ENCODE measurements around the gene NDUFAF2.
"Not testable (repeated sequence)": the region's sequence is repeated elsewhere in the genome, so short reads cannot be mapped to it uniquely, and the experiment has no call there.

NDUFAF2 gene

DNA sequence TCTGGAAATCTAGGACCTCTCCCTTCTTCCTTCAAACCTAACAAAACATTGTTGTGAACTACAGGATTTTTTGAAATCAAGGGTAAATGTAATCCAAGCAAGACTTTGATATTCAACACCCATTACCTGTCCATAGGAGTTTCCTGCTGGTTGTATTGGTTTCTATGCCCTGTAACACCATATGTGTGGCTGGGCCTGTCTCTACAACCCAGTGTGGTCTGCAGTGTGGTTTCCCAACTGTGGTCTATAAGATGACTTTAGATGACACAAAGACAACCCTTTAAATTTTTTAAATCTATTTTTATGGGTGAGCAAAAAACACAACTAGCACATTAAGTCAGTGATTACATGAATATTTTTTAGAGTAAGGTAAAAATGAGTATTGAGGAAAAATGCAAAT lies 124.1 kb downstream of the NDUFAF2 start:
- H3K4me3 Mint-ChIP-seq: no peak overlapping the region
- H3K36me3 Mint-ChIP-seq (ENCODE audit: insufficient read depth): no peaks in the 10 kb centered on the region
- no peaks in the 10 kb centered on the region for H3K9me3 Mint-ChIP-seq
- ATAC-seq (replicated peaks; ENCODE audit: extremely low read depth, poor library complexity, severe bottlenecking): no peak
- H3K27ac Mint-ChIP-seq (ENCODE audit: low read depth): no peak overlapping the region
- peaks cover 16% of the 10 kb centered on the region for H3K4me1 Mint-ChIP-seq
- no peaks in the 10 kb centered on the region for H3K27me3 Mint-ChIP-seq
- DNase-seq (ENCODE audit: low spot score in 2 of 2): no peak

DNA sequence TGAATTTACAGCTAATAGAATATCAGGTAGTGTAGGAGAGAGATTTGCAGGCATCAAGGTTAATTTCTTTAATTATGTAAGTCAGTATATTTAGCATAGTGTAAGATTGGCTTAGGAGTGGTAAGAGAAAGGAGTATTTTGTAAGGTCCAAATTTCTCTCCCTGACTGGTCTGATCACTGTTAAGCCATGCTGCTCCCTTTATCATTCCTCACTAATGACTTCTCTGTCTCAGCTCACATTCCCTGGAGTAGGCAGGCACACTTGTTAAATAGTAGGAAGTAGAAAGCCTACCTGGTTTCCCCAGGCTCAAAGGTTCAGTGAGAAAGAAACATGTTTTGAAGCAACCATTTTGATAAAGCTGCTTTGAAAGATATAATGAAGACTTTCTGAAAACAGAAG lies 126.5 kb downstream of the NDUFAF2 start:
- no peak overlapping the region for H3K27ac Mint-ChIP-seq (ENCODE audit: low read depth)
- no peak for ATAC-seq (replicated peaks; ENCODE audit: extremely low read depth, poor library complexity, severe bottlenecking)
- H3K4me3 Mint-ChIP-seq: no peak overlapping the region
- no peaks in the 10 kb centered on the region for H3K27me3 Mint-ChIP-seq
- DNase-seq (ENCODE audit: low spot score in 2 of 2): no peak
- H3K36me3 Mint-ChIP-seq (ENCODE audit: insufficient read depth): no peaks in the 10 kb centered on the region
- H3K9me3 Mint-ChIP-seq: no peaks in the 10 kb centered on the region
- H3K4me1 Mint-ChIP-seq: peaks cover 16% of the 10 kb centered on the region

DNA sequence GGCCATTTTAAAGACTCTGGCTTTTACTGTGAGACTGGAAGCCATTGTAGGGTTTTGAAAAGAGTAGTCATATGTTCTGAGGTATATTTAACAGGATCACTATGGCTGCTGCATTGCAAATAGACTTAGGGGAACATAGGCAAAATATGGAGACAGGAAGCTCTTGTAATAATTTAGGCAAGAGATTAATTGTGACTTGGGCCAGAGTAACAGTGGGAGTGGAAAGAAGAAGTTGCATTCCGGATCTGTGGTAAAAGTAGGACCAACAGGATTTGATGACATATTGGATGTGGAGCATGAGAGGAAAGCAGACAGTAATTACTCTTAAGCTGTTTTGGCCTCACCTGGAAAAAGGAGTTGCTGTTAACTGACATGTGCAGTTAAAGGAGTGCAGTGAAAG lies 131.6 kb downstream of the NDUFAF2 start:
- H3K27me3 Mint-ChIP-seq: no peaks in the 10 kb centered on the region
- H3K4me1 Mint-ChIP-seq: no peaks in the 10 kb centered on the region
- H3K27ac Mint-ChIP-seq (ENCODE audit: low read depth): no peak overlapping the region
- no peak for ATAC-seq (replicated peaks; ENCODE audit: extremely low read depth, poor library complexity, severe bottlenecking)
- DNase-seq (ENCODE audit: low spot score in 2 of 2): no peak
- no peak overlapping the region for H3K4me3 Mint-ChIP-seq
- no peaks in the 10 kb centered on the region for H3K9me3 Mint-ChIP-seq
- H3K36me3 Mint-ChIP-seq (ENCODE audit: insufficient read depth): no peaks in the 10 kb centered on the region

DNA sequence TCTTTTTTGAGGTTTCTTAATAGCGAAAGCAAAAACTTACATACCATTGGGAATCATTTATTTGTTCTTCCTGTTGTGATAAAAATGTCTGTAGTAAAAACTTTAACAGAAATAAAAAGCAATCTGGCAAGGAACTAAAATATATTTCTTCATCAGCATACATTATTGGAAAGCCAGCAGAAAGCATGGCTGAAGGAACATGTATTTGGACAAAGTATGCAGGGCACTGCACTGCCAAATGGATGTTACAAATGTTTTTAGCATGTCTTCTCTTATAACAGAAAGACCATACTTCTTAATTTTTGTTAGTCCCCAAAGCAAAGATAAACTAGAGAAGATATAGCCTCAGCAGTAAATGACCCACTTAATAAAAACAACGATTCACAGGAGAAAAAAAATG lies 136.7 kb downstream of the NDUFAF2 start:
- Mint-ChIP-seq H3K36me3 (ENCODE audit: insufficient read depth) (no peaks in the 10 kb centered on the region), H3K27me3 (no peaks in the 10 kb centered on the region), H3K27ac (ENCODE audit: low read depth) (no peak overlapping the region), H3K4me1 (no peaks in the 10 kb centered on the region), H3K9me3 (no peaks in the 10 kb centered on the region), H3K4me3 (no peak overlapping the region)
- DNase-seq (ENCODE audit: low spot score in 2 of 2): no peak
- no peak for ATAC-seq (replicated peaks; ENCODE audit: extremely low read depth, poor library complexity, severe bottlenecking)

DNA sequence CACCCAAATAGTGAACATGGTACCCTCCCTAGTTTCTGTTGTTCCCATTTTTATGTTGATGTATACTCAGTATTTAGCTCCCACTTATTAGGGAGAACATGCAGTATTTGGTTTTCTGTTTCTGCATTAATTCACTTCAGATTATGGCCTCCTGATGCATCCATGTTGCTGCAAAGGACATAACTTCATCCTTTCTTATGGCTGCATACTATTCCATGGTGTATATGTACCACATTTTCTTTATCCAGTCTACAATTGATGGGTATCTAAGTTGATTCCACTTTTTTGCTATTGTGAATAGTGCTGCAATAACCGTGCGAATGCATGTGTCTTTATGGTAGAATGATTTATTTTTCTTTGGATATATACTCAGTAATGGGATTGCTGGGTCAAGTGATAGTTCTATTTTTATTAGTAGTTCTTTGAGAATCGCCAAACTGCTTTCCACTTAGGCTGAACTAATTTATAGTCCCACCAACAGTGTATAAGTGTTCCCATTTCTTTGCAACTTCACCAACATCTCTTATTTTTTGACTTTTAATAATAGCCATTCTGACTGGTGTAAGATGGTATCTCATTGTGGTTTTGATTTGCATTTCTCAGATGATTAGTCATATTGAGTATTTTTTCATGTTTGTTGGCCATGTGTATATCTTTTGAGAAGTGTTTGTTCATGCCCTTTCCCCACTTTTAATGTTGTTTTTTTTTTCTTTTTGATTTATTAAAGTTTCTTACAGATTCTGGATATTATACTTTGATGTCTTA lies 137.7 kb downstream of the NDUFAF2 start:
- DNase-seq (ENCODE audit: low spot score in 2 of 2) (no peak), ATAC-seq (replicated peaks; ENCODE audit: extremely low read depth, poor library complexity, severe bottlenecking) (no peak)
- Mint-ChIP-seq H3K9me3 (no peaks in the 10 kb centered on the region), H3K4me3 (no peak overlapping the region), H3K4me1 (no peaks in the 10 kb centered on the region), H3K27ac (ENCODE audit: low read depth) (no peak overlapping the region), H3K36me3 (ENCODE audit: insufficient read depth) (no peaks in the 10 kb centered on the region), H3K27me3 (no peaks in the 10 kb centered on the region)

DNA sequence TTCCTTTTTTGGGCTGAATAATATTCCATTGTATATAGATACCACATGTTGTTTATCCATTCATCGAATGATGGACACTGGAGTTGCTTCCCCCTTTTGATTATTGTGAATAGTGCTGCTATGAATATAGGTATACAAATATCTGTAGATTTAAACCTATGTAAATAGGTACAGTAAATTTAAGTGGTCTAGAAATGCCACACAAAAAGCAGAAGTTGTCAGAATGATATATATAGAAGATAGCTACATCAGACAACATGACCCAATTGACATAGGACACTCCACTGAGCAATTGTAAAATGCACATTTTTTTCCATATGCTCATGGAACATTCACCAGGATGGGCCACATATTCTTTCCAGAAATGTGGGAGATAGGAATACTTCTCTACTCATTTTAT lies 139.7 kb downstream of the NDUFAF2 start:
- Mint-ChIP-seq H3K4me3 (no peak overlapping the region), H3K9me3 (no peaks in the 10 kb centered on the region), H3K27me3 (no peaks in the 10 kb centered on the region), H3K27ac (ENCODE audit: low read depth) (no peak overlapping the region), H3K36me3 (ENCODE audit: insufficient read depth) (no peaks in the 10 kb centered on the region), H3K4me1 (no peaks in the 10 kb centered on the region)
- DNase-seq (ENCODE audit: low spot score in 2 of 2) (no peak), ATAC-seq (replicated peaks; ENCODE audit: extremely low read depth, poor library complexity, severe bottlenecking) (no peak)

DNA sequence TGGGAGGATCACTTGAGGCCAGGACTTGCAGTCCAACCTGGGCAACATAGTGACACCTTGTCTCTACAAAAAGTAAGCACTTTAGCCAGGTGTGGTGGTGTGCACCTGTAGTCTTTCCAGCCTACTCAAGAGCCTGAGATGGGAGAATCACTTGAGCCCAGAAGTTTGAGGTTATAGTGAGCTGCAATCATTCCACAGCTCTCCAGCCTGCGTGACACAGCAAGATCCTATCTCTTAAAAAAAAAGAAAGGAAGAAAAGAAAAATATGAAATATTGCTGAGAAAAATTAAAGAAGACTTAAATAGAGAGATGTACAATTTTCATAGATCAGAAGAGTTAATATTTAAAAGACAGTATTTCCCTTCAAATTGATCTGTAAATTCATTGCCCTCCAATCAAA lies 140.9 kb downstream of the NDUFAF2 start:
- no peak for ATAC-seq (replicated peaks; ENCODE audit: extremely low read depth, poor library complexity, severe bottlenecking)
- no peaks in the 10 kb centered on the region for H3K27me3 Mint-ChIP-seq
- no peak for DNase-seq (ENCODE audit: low spot score in 2 of 2)
- no peaks in the 10 kb centered on the region for H3K4me1 Mint-ChIP-seq
- no peaks in the 10 kb centered on the region for H3K36me3 Mint-ChIP-seq (ENCODE audit: insufficient read depth)
- no peak overlapping the region for H3K27ac Mint-ChIP-seq (ENCODE audit: low read depth)
- no peak overlapping the region for H3K4me3 Mint-ChIP-seq
- no peaks in the 10 kb centered on the region for H3K9me3 Mint-ChIP-seq

DNA sequence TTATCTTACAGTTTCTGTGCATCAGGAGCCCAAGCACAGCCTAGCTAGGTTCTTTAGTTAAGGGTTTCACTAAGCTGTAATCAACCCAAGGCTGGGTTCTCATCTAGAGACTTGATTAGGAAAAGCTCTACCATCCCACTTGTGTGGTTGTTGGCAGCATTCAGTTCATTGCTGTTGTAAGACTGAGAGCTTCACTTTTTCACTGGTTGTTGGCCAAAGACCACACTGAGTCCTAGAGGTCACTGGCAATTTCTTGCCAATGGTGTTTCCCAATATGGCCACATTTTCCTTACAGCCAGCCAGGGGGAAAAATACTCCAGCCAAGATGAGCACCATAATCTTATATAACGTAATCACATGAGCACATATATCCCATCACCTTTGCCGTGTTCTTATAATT lies 142.9 kb downstream of the NDUFAF2 start:
- Mint-ChIP-seq H3K9me3 (no peaks in the 10 kb centered on the region), H3K27me3 (no peaks in the 10 kb centered on the region), H3K4me1 (no peaks in the 10 kb centered on the region), H3K4me3 (no peak overlapping the region), H3K36me3 (ENCODE audit: insufficient read depth) (no peaks in the 10 kb centered on the region), H3K27ac (ENCODE audit: low read depth) (no peak overlapping the region)
- ATAC-seq (replicated peaks; ENCODE audit: extremely low read depth, poor library complexity, severe bottlenecking): no peak
- DNase-seq (ENCODE audit: low spot score in 2 of 2): no peak

DNA sequence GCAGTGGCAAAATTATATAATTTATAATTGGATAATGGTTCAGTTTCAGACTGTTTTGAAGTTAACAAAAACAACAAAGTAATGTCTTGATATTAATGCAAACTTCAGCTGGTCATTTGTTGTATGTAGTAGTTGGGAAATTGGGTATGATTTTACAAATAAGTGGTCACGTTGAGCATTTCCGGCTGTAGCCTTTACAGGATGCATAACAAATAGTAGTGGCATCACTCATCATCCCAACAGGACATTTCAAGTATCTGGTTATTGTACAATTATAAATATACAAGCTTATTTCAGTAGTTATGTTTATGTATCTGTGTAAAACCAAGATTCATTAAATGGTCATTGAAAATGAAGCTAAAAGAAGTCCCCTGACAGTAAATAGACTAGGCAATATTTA lies 144.3 kb downstream of the NDUFAF2 start:
- Mint-ChIP-seq H3K4me1 (no peaks in the 10 kb centered on the region), H3K27ac (ENCODE audit: low read depth) (no peak overlapping the region), H3K4me3 (no peak overlapping the region), H3K36me3 (ENCODE audit: insufficient read depth) (no peaks in the 10 kb centered on the region), H3K9me3 (no peaks in the 10 kb centered on the region), H3K27me3 (no peaks in the 10 kb centered on the region)
- DNase-seq (ENCODE audit: low spot score in 2 of 2): no peak
- no peak for ATAC-seq (replicated peaks; ENCODE audit: extremely low read depth, poor library complexity, severe bottlenecking)

DNA sequence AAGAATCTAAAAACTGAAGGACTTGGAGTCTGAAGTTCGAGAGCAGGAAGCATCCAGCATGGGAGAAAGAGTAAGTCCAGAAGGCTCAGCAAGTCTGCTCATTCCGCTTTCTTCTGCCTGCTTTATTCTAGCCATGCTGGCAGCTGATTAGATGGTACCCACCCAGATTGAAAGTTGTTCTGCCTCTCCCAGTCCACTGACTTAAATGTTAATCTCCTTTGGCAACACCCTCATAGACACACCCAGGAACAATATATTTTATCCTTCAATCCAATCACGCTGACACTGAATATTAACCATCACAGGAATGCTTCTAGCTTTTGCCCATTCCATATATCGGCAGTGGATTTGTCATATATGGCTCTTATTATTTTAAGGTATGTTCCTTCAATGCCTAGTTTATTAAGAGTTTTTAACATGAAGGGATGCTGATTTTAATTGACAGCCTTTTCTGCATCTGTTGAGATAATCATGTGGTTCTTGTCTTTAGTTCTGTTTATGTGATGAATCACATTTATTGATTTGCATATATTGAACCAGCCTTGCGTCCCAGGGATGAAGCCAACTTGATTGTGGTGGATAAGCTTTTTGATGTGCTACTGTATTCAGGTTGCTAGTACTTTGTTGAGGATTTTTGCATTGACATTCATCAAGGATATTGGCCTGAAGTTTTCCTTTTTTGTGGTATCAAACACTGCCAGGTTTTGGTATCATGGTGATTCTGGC lies 148.2 kb downstream of the NDUFAF2 start:
- H3K4me3 Mint-ChIP-seq: not testable (repeated sequence)

DNA sequence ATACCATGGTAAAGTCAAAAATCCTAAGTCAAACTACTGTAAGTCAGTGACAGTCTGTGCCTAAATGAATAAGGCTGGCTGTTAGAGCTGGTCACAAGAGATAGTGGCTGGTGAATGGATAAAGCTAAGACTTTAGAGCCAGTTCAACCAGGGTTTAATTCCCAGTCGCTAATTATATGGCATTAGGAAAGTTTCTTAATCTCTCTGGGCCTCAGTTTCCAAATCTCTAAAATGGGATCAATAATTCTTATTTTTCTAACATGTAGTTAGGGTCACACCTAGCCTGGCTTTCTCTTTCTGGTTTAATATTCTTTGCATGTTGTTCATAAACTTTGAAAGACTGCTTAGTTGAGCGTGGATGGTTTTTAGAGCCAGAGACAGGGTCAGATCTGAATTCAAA lies 152.5 kb downstream of the NDUFAF2 start:
- DNase-seq (ENCODE audit: low spot score in 2 of 2) (no peak), ATAC-seq (replicated peaks; ENCODE audit: extremely low read depth, poor library complexity, severe bottlenecking) (no peak)
- Mint-ChIP-seq H3K9me3 (no peaks in the 10 kb centered on the region), H3K27me3 (no peaks in the 10 kb centered on the region), H3K4me3 (no peak overlapping the region), H3K4me1 (no peaks in the 10 kb centered on the region), H3K36me3 (ENCODE audit: insufficient read depth) (peaks cover 2% of the 10 kb centered on the region), H3K27ac (ENCODE audit: low read depth) (no peak overlapping the region)

More for the DNA sequence above, 148.2 kb downstream of the NDUFAF2 start:
- not testable (repeated sequence) for H3K4me1 Mint-ChIP-seq; DNase-seq (ENCODE audit: low spot score in 2 of 2); H3K9me3 Mint-ChIP-seq; H3K36me3 Mint-ChIP-seq (ENCODE audit: insufficient read depth); H3K27me3 Mint-ChIP-seq; H3K27ac Mint-ChIP-seq (ENCODE audit: low read depth); ATAC-seq (replicated peaks; ENCODE audit: extremely low read depth, poor library complexity, severe bottlenecking)

DNA sequence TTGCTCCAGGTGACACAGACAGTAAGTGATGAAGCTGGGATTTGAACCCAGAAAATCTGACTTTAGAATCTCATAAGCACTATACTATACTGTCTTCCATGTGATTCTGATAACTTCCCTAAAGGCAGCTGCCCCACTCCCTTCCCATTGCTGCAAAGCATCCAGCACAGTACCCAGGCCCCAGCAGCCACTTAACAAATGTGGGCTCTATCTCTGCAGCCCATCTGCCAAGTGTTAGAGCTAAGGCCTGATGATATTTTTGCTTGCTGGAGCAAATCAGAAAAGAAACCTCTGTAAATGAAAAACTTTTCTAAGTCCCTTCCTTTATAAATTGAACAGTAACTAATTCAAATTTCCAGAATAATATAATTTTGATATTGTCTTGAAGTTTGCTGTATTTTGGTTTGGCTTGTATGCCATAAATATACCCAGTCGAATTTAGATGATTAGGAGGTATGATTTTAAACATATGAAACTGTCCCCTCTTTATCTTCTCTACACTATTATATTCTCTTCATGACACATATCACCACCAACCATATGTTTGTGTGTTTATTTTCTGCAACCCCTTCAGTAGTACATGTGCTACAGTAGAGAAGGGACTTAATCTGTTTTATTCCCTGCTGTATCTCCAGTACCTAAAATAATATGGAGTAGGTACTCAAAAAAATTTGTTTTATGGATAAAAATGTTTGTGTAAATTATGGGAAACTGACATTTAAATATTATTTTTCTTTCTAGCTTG lies 153.4 kb downstream of the NDUFAF2 start:
- DNase-seq (ENCODE audit: low spot score in 2 of 2) (no peak), ATAC-seq (replicated peaks; ENCODE audit: extremely low read depth, poor library complexity, severe bottlenecking) (no peak)
- no peaks in the 10 kb centered on the region for H3K4me1 Mint-ChIP-seq
- H3K9me3 Mint-ChIP-seq: no peaks in the 10 kb centered on the region
- no peaks in the 10 kb centered on the region for H3K27me3 Mint-ChIP-seq
- no peak overlapping the region for H3K27ac Mint-ChIP-seq (ENCODE audit: low read depth)
- peaks cover 2% of the 10 kb centered on the region for H3K36me3 Mint-ChIP-seq (ENCODE audit: insufficient read depth)
- H3K4me3 Mint-ChIP-seq: no peak overlapping the region

DNA sequence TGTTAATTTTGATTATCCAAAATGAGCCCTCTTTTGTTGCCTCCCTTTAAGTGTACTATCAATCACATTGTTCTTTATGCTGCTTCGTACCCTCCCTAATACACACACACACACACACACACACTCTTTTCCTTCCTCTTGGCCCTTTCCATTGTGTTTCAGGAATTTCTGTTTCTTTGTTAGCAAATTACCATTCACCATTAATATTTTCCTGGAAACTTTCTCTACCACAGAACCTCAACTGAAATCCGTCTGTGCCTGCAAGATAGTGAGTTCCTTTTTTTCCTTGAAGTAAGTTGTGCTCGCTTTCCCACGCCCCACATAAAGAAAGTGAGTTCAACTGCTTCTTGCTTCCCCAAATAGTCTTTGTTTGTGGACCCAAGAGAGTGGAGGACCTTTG lies 155.4 kb downstream of the NDUFAF2 start:
- DNase-seq (ENCODE audit: low spot score in 2 of 2): no peak
- H3K36me3 Mint-ChIP-seq (ENCODE audit: insufficient read depth): peaks cover 2% of the 10 kb centered on the region
- no peaks in the 10 kb centered on the region for H3K9me3 Mint-ChIP-seq
- no peak for ATAC-seq (replicated peaks; ENCODE audit: extremely low read depth, poor library complexity, severe bottlenecking)
- no peak overlapping the region for H3K4me3 Mint-ChIP-seq
- no peaks in the 10 kb centered on the region for H3K27me3 Mint-ChIP-seq
- H3K27ac Mint-ChIP-seq (ENCODE audit: low read depth): no peak overlapping the region
- no peaks in the 10 kb centered on the region for H3K4me1 Mint-ChIP-seq
